ENCODE measurements around the gene STAT3.

- TF ChIP-seq CSDC2 (CRISPR knock-in tag; IDR thresholded peaks at IDR 0.05) (no peak), ISL1 (CRISPR knock-in tag; IDR thresholded peaks at IDR 0.05) (no peak), PPARA (CRISPR knock-in tag; IDR thresholded peaks at IDR 0.05; ENCODE audit: borderline replicate concordance) (no peak), OSR1 (CRISPR knock-in tag; IDR thresholded peaks at IDR 0.05) (no peak), ZFP3 (CRISPR knock-in tag; IDR thresholded peaks at IDR 0.05) (no peak), PATZ1 (CRISPR knock-in tag; IDR thresholded peaks at IDR 0.05; ENCODE audit: borderline replicate concordance) (no peak), TSHZ2 (CRISPR knock-in tag; IDR thresholded peaks at IDR 0.05) (no peak), POU6F1 (CRISPR knock-in tag; IDR thresholded peaks at IDR 0.05; ENCODE audit: borderline replicate concordance, low read depth) (no peak), TOX (CRISPR knock-in tag; IDR thresholded peaks at IDR 0.05; ENCODE audit: borderline replicate concordance) (no peak)
These were observed 41.8 kb downstream of the STAT3 start for GRCh38 chr17:42346481-42346880.

Data from SK-N-SH treated with all-trans-retinoic acid at 6 μM for 48 hours (cell line).